HepG2 (cell line): Measurements from ENCODE around the gene APBB1.

Experiments used
- FOXP1 ChIP-seq, 2 experiments: fragments of 450-650 bp in 1 of 2; IDR thresholded peaks; 2 replicates each; pipeline ENCODE4 v1.6.1; 2017 to 2018; ENCODE audit warnings: antibody characterized with exemption in 1 of 2
- TAF15 ChIP-seq: fragments of 200-400 bp; formaldehyde crosslinking; IDR thresholded peaks from one replicate; pipeline ENCODE4 v1.6.1; 2018; ENCODE audit warnings: mild to moderate bottlenecking, low read depth, low read length; ENCODE audit not compliant: poor library complexity, severe bottlenecking

GRCh38 chr11:6431861-6432260, 13.0 kb upstream of the APBB1 start:
- no peak for TF ChIP-seq TAF15
- TF ChIP-seq FOXP1 (IDR thresholded peaks at IDR 0.05): no peak
- TF ChIP-seq FOXP1 (CRISPR knock-in tag; IDR thresholded peaks at IDR 0.05): no peak
